HG03097 (cell line): ENCODE measurements around the gene BTG3.

Experiments used
- ATAC-seq: cut with Tn5 transposase; IDR thresholded peaks from one replicate; pipeline ENCODE4 v1.9.1; 2021; ENCODE audit not compliant: unreplicated experiment, low FRiP score

Gene BTG3

GRCh38 chr21:17590430-17590829 is 22.3 kb downstream of the BTG3 start:
- no peak for ATAC-seq

GRCh38 chr21:17585875-17586450 is 26.7 kb downstream of the BTG3 start:
- ATAC-seq = no peak

GRCh38 chr21:17583898-17584297 is 28.8 kb downstream of the BTG3 start:
- ATAC-seq = no peak

- no peak for ATAC-seq
These were observed 32.4 kb downstream of the BTG3 start for GRCh38 chr21:17580319-17580718.

GRCh38 chr21:17578876-17579275 is 33.8 kb downstream of the BTG3 start:
- ATAC-seq = no peak

GRCh38 chr21:17578162-17578561 is 34.5 kb downstream of the BTG3 start:
- ATAC-seq = no peak

- no peak for ATAC-seq
These were observed 35.0 kb downstream of the BTG3 start for GRCh38 chr21:17577701-17578100.

GRCh38 chr21:17576080-17576835 is 36.4 kb downstream of the BTG3 start:
- no peak for ATAC-seq

GRCh38 chr21:17575076-17575475 is 37.6 kb downstream of the BTG3 start:
- ATAC-seq = no peak

- ATAC-seq = no peak
These were observed 40.3 kb downstream of the BTG3 start for GRCh38 chr21:17572431-17572830.

- ATAC-seq = no peak
These were observed 41.9 kb downstream of the BTG3 start for GRCh38 chr21:17570786-17571185.

- no peak for ATAC-seq
These were observed 52.2 kb downstream of the BTG3 start for GRCh38 chr21:17560377-17561025.

- no peak for ATAC-seq
These were observed 57.8 kb downstream of the BTG3 start for GRCh38 chr21:17554679-17555465.

- no peak for ATAC-seq
These were observed 58.6 kb downstream of the BTG3 start for GRCh38 chr21:17554120-17554519.

GRCh38 chr21:17552410-17552809 is 60.3 kb downstream of the BTG3 start:
- no peak for ATAC-seq

GRCh38 chr21:17550671-17551308 is 61.9 kb downstream of the BTG3 start:
- no peak for ATAC-seq

- no peak for ATAC-seq
These were observed 64.4 kb downstream of the BTG3 start for GRCh38 chr21:17548262-17548661.

GRCh38 chr21:17545007-17545406 is 67.7 kb downstream of the BTG3 start:
- no peak for ATAC-seq
